ENCODE data around the gene KRTAP10-4.
A peak's percentile ranks its signal among the peaks of the same experiment; 100 is the strongest.
"Not testable (repeated sequence)": the region's sequence is repeated elsewhere in the genome, so short reads cannot be mapped to it uniquely, and the experiment has no call there.

Gene KRTAP10-4

GRCh38 chr21:44533891-44534627, 39.5 kb upstream of the KRTAP10-4 start:
- no peak for DNase-seq (ENCODE audit: low read depth)

GRCh38 chr21:44534688-44535087, 38.8 kb upstream of the KRTAP10-4 start:
- DNase-seq (ENCODE audit: low read depth) = no peak

- DNase-seq (ENCODE audit: low read depth) = no peak
These were observed 37.6 kb upstream of the KRTAP10-4 start for GRCh38 chr21:44535963-44536362.

GRCh38 chr21:44537930-44538911, 35.3 kb upstream of the KRTAP10-4 start:
- DNase-seq (ENCODE audit: low read depth) = no peak

- no peak for DNase-seq (ENCODE audit: low read depth)
These were observed 34.5 kb upstream of the KRTAP10-4 start for GRCh38 chr21:44539046-44539445.

GRCh38 chr21:44539991-44540666, 33.4 kb upstream of the KRTAP10-4 start, which contains the start of gene KRTAP10-1:
KRTAP10-1 (minus strand) TSS chr21:44540195; CDS start chr21:44540150, 45 bp downstream.
- no peak for DNase-seq (ENCODE audit: low read depth)

GRCh38 chr21:44540741-44541288, 32.7 kb upstream of the KRTAP10-4 start:
- DNase-seq (ENCODE audit: low read depth) = no peak

GRCh38 chr21:44542716-44543115, 30.8 kb upstream of the KRTAP10-4 start:
- DNase-seq (ENCODE audit: low read depth) = no peak

- DNase-seq (ENCODE audit: low read depth) = no peak
These were observed 29.0 kb upstream of the KRTAP10-4 start for GRCh38 chr21:44544566-44544965.

GRCh38 chr21:44547656-44548331, 25.7 kb upstream of the KRTAP10-4 start:
- peak; percentile 14 for DNase-seq (ENCODE audit: low read depth)

GRCh38 chr21:44548381-44548780, 25.1 kb upstream of the KRTAP10-4 start:
- no peak for DNase-seq (ENCODE audit: low read depth)

- DNase-seq (ENCODE audit: low read depth) = no peak
These were observed 24.6 kb upstream of the KRTAP10-4 start for GRCh38 chr21:44548922-44549321.

- no peak for DNase-seq (ENCODE audit: low read depth)
These were observed 23.9 kb upstream of the KRTAP10-4 start for GRCh38 chr21:44549525-44550211.

GRCh38 chr21:44550285-44550684, 23.2 kb upstream of the KRTAP10-4 start:
- DNase-seq (ENCODE audit: low read depth) = not testable (repeated sequence)

- DNase-seq (ENCODE audit: low read depth) = no peak
These were observed 22.7 kb upstream of the KRTAP10-4 start for GRCh38 chr21:44550807-44551206.

- DNase-seq (ENCODE audit: low read depth) = no peak
These were observed 22.1 kb upstream of the KRTAP10-4 start, which contains the start of gene KRTAP10-2 for GRCh38 chr21:44551340-44551961. KRTAP10-2 (minus strand) TSS chr21:44551505; CDS start chr21:44551458, 47 bp downstream.

GRCh38 chr21:44552136-44552535, 21.4 kb upstream of the KRTAP10-4 start:
- DNase-seq (ENCODE audit: low read depth) = no peak

GRCh38 chr21:44552681-44553080, 20.8 kb upstream of the KRTAP10-4 start:
- DNase-seq (ENCODE audit: low read depth) = no peak

GRCh38 chr21:44555200-44555875, 18.2 kb upstream of the KRTAP10-4 start:
- DNase-seq (ENCODE audit: low read depth) = no peak

GRCh38 chr21:44556879-44557278, 16.6 kb upstream of the KRTAP10-4 start:
- no peak for DNase-seq (ENCODE audit: low read depth)
